ENCODE data around the gene TTC6. TPM values are rescaled to one million over a fixed set of nuclear protein-coding genes. Genes with fewer than 3 reads are reported as not detected.

TTC6 gene
- total RNA-seq, 2 experiments from 2014 or later: not detected

GRCh38 chr14:37620856-37621255, 25.4 kb downstream of the TTC6 start:
- TF ChIP-seq CTCF (IDR thresholded peaks at IDR 0.05): no peak
- Mint-ChIP-seq H3K27ac (no peak overlapping the region), H3K27me3 (peaks cover 17% of the 10 kb centered on the region), H3K4me1 (ENCODE audit: low read depth) (no peaks in the 10 kb centered on the region), H3K36me3 (ENCODE audit: low read depth) (no peaks in the 10 kb centered on the region), H3K9me3 (peaks cover 7% of the 10 kb centered on the region), H3K4me3 (no peak overlapping the region)
- CTCF ChIA-PET: no interaction called here
- ATAC-seq: no peak
- intact Hi-C loops (cut with micrococcal nuclease): no loop called here
- no peak for DNase-seq
- POLR2A ChIA-PET: no interaction called here

GRCh38 chr14:37622231-37622923, 26.9 kb downstream of the TTC6 start:
- Mint-ChIP-seq H3K27ac (no peak overlapping the region), H3K9me3 (peaks cover 4% of the 10 kb centered on the region), H3K4me1 (ENCODE audit: low read depth) (no peaks in the 10 kb centered on the region), H3K36me3 (ENCODE audit: low read depth) (no peaks in the 10 kb centered on the region), H3K4me3 (no peak overlapping the region), H3K27me3 (peaks cover 17% of the 10 kb centered on the region)
- intact Hi-C loops (cut with micrococcal nuclease): no loop called here
- CTCF ChIA-PET: no interaction called here
- POLR2A ChIA-PET: no interaction called here
- ATAC-seq (no peak), DNase-seq (no peak)
- no peak for TF ChIP-seq CTCF (IDR thresholded peaks at IDR 0.05)

- Mint-ChIP-seq H3K9me3 (peaks cover 4% of the 10 kb centered on the region), H3K36me3 (ENCODE audit: low read depth) (no peaks in the 10 kb centered on the region), H3K4me1 (ENCODE audit: low read depth) (no peaks in the 10 kb centered on the region), H3K27ac (no peak overlapping the region), H3K4me3 (no peak overlapping the region), H3K27me3 (peaks cover 17% of the 10 kb centered on the region)
- intact Hi-C loops (cut with micrococcal nuclease): no loop called here
- POLR2A ChIA-PET: no interaction called here
- ATAC-seq (no peak), DNase-seq (no peak)
- CTCF ChIA-PET: no interaction called here
- TF ChIP-seq CTCF (IDR thresholded peaks at IDR 0.05): no peak
Observed at GRCh38 chr14:37623426-37623951, 28.1 kb downstream of the TTC6 start.

GRCh38 chr14:37623971-37624370, 28.5 kb downstream of the TTC6 start:
- Mint-ChIP-seq H3K9me3 (no peaks in the 10 kb centered on the region), H3K27me3 (peaks cover 17% of the 10 kb centered on the region), H3K27ac (no peak overlapping the region), H3K4me3 (no peak overlapping the region), H3K4me1 (ENCODE audit: low read depth) (no peaks in the 10 kb centered on the region), H3K36me3 (ENCODE audit: low read depth) (no peaks in the 10 kb centered on the region)
- DNase-seq: no peak
- ChIA-PET POLR2A (interaction anchor here (0.6 kb wide), 1 partner anchor 64 kb away, joined by 3 read pairs; no protein-coding TSS in a partner anchor), CTCF (no interaction called here)
- ATAC-seq: no peak
- intact Hi-C loops (cut with micrococcal nuclease): no loop called here
- TF ChIP-seq CTCF (IDR thresholded peaks at IDR 0.05): no peak
